Renal pelvis (tissue), 4 donors: ENCODE data around the gene ZSCAN2. TPM values are rescaled to one million over a fixed set of nuclear protein-coding genes. Genes with fewer than 3 reads are reported as not detected.

Experiments used
- DNase-seq: peaks from one replicate; pipeline ENCODE4 v3.0.0-alpha.2; 2013
- polyA plus RNA-seq, 3 donors: library from polyadenylated mRNA; unstranded; fragments of 120-200 nt; gene quantifications; one replicate each; pipeline ENCODE4 v1.2.1, GENCODE V29; 2013; ENCODE audit not compliant: insufficient read length in 3 of 3

ZSCAN2 gene
- polyA plus RNA-seq, 3 donors = 27.2 to 33.0 (median 29.0) TPM

DNA sequence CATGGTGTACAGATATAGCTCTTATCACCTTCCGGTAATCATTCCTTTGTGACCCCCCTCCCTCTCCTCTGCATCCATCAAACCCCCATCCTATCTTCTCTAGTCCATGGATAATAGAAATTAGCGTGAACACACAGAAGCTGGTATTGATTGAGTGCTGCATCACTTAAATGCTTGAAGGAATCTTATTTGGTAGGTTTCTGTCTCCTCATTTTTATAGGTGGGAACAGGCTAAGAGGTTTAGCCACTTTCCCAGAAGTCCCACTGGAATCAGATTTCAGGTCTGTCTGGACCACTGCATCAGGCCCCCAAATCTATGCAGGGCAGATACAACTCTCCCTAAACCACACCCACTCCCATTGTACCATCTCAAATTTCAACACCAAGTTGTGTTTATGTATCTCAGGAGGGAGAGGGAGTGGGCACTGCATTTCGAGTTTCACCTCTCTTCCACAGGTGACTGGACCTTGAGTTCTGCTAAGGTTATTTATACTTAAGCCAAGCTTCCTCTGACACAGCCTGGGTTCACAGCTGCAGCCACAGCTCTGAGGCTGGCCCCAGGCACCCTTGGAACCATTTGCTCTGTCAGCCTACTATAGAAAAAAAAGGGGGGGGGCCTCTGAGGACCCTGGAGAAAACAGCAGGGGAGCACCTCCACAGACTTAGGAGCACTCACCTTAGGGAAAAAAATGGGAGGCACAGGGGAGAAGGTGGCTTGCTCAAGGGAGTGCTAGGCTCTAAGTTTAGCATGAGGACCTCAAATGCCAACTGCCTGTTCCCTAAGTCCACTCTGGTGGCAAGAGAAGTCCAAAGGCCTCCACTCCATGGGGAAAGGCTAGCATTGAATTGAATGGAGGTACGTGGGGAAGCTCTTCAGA is 59.3 kb downstream of the ZSCAN2 start:
- DNase-seq = peak; percentile 20

DNA sequence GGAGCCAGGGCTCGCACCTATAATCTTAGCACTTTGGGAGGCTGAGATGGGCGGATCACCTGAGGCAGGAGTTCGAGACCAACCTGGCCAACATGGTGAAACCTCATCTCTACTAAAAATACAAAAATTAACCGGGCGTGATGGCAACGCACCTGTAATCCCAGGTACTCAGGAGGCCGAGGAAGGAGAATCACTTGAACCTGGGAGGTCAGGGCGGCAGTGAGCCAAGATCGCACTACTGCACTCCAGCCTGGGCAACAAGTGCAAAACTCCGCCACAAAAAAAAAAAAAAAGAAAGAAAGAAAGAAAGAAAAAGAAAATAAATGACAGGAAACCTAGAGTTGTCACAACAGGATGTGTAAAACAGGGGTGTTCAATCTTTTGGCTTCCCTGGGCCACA is 60.2 kb downstream of the ZSCAN2 start:
- no peak for DNase-seq

DNA sequence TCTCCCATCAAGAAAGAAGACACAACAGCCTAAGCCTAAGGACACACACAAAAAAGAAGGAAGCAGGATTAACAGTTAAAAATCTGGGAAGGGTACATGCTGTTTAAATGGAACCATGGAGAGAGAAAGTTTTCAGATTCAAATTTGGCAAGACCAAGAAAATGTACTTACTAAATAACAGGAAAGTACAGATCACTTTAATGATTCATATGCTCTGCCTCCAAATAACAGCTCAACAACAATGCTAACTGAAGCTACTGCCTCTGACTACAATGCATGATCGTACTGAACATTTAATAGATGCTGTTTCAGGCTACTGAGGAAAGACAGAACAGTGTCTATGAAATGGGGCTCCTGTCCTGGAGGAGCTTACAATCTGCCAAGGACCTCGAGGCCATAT is 65.6 kb downstream of the ZSCAN2 start:
- DNase-seq = no peak

DNA sequence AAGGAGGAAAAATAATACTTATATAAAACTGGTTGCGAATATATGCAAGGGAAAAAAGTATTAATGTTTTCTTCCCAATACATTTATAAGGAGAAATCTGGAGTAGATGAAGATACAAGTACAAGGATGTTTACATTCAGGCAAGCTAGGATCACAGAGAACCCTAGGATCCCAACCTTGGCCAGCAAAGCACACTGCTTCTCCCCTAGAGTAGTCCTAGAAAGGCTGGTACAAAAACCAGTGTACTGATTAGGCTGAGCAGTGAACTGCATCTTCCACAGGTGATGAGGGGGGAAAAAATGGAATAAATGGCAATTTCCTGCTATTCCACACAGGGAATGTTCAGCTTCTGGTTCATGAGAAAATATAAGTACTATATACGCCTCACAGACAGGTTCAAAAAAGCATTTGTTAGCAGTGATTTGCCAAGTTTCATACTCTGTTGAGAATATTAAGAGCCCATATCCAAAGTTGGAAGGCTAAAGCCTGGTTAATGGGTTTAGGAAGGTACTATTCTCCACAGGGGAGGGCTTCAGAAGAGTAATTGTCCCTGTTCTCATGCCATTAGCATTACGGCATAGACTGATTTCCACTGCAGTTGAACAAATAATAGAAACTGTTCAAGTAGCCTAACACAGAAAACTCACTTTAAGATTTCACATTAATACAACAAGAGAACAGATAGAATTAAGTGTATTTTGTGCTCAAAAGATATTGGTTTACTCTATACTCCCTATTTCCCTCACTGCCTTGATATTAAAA is 67.6 kb downstream of the ZSCAN2 start:
- no peak for DNase-seq

DNA sequence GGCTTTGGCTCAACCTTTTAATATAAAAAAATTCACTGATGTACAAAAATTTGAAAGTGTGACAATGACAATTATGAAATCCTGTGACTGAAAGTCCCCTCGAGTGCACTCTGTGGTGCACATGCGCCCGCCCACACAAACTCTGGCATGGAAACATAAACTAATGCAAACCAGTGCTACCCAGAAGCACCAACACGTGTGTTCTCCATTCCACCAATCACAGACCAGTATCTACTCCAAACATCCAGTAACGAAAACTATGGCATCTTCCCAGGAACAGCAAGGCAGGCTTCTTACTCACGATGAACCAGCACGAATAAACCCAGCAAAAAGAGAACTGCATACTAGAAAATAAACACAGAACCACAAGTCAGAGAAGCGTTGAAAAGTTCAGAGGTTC is 68.9 kb downstream of the ZSCAN2 start:
- no peak for DNase-seq

DNA sequence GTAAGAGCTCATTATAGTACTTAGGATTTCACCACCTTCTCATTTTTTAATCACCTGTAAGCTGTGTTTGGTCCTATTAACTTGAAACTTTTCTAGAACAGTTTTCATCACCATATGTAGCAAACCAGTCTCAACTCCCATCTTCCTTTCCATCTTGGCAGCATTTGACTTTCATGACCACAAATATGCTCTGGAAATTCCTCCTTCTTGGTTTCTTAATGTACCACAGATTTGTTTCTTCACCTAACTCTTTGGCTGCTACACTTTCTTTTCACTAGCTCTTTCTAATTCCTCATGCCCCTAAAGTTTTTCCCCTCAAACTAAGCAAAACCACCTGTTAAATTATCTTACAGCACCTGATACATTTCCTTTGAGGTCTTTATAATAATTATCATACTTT is 70.4 kb downstream of the ZSCAN2 start:
- no peak for DNase-seq

Other genes with a start within 250 kb of the ZSCAN2 start
- 10 to 100 TPM; 36.4 to 60.0 (median 56.1) TPM for gene WDR73, start 53.3 kb downstream of the ZSCAN2 start, polyA plus RNA-seq
- 1 to 10 TPM; 4.6 to 7.5 (median 7.1) TPM for gene NMB, start 57.2 kb downstream of the ZSCAN2 start, polyA plus RNA-seq
- 100 to 1,000 TPM; 227 to 264 (median 254) TPM for gene SEC11A, start 115.1 kb downstream of the ZSCAN2 start, polyA plus RNA-seq
- gene ZNF592, start 147.6 kb downstream of the ZSCAN2 start, polyA plus RNA-seq = 10 to 100 TPM; 32.4 to 39.5 (median 33.9) TPM
- gene ALPK3, start 216.3 kb downstream of the ZSCAN2 start, polyA plus RNA-seq = 10 to 100 TPM; 14.8 to 27.2 (median 23.8) TPM